Gastrocnemius medialis (tissue), 4 donors: ENCODE measurements around the gene LAMC2. TPM values are rescaled to one million over a fixed set of nuclear protein-coding genes. Genes with fewer than 3 reads are reported as not detected.

Source experiments
- ATAC-seq, 2 donors: fragments of 150-250 bp; one replicate each; pipeline ENCODE4 v1.9.1; 2016
- DNase-seq, 2 donors: peaks; one replicate each; pipeline ENCODE4 v3.0.0-alpha.2; 2019
- H3K27ac ChIP-seq, 4 donors: fragments of 200-600 bp; sonication (generic); 1 replicate in 1 of 4; 2 replicates in 3 of 4; pipeline ENCODE4 v1.5.1; 2016 to 2018; ENCODE audit warnings: mild to moderate bottlenecking in 2 of 4, moderate library complexity in 1 of 4
- H3K27me3 ChIP-seq, 3 donors: fragments of 200-600 bp; sonication (generic) in 2 of 3; 1 replicate in 1 of 3; 2 replicates in 2 of 3; pipeline versions ENCODE4 v1.5.1 to v1.6.0; 2016 to 2019; ENCODE audit warnings: mild to moderate bottlenecking in 1 of 3, moderate library complexity in 1 of 3
- H3K36me3 ChIP-seq, 2 donors: fragments of 200-600 bp; sonication (generic) in 1 of 2; one replicate each; pipeline ENCODE4 v1.5.1; 2017 to 2018
- H3K4me1 ChIP-seq, 2 donors: fragments of 200-600 bp; sonication (generic) in 1 of 2; one replicate each; pipeline ENCODE4 v1.5.1; 2016 to 2017; ENCODE audit warnings: mild to moderate bottlenecking in 2 of 2
- H3K4me3 ChIP-seq, 4 donors: fragments of 200-600 bp; sonication (generic) in 3 of 4; 1 replicate in 1 of 4; 2 replicates in 3 of 4; pipeline ENCODE4 v1.5.1; 2016 to 2019; ENCODE audit warnings: mild to moderate bottlenecking in 2 of 4
- H3K9me3 ChIP-seq, 3 donors: fragments of 200-600 bp; sonication (generic) in 2 of 3; 1 replicate in 1 of 3; 2 replicates in 2 of 3; pipeline ENCODE4 v1.5.1; 2016 to 2019
- CTCF ChIP-seq, 5 experiments: fragments of 450-650 bp in 3 of 5; fragments of 200-600 bp in 2 of 5; sonication (generic) in 2 of 5; IDR thresholded peaks in 4 of 5; conservative IDR thresholded peaks in 1 of 5; 1 replicate in 4 of 5; 2 replicates in 1 of 5; pipeline ENCODE4 v1.5.1; 2016 to 2019; ENCODE audit warnings: antibody characterized with exemption in 5 of 5, mild to moderate bottlenecking in 3 of 5, moderate library complexity in 3 of 5
- POLR2A ChIP-seq, 2 donors: fragments of 450-650 bp; IDR thresholded peaks; one replicate each; pipeline ENCODE4 v1.6.1; 2017; ENCODE audit warnings: antibody characterized with exemption in 2 of 2, mild to moderate bottlenecking in 2 of 2, moderate library complexity in 2 of 2
- in situ Hi-C, 4 donors: fragments of 200-750 bp; cut with MboI; loops; one replicate each; pipeline versions ENCODE4 v1.15.0 to v1.8.0; 2017; ENCODE audit warnings: low sequenced_read_pairs in 4 of 4
- intact Hi-C: fragments of 100-400 bp; cut with DNase I; formaldehyde crosslinking; loops from one replicate; pipeline ENCODE4 v1.15.1; 2023; ENCODE audit warnings: low total_unique reads
- total RNA-seq, 4 donors: library from RNA; depleted of rRNA; stranded (reverse); fragments of >200 nt; gene quantifications; one replicate each; pipeline versions ENCODE4 v1.1.0 to v1.2.3, GENCODE V29; 2016

LAMC2 gene
- total RNA-seq, 4 donors from 2014 or later = 0.78 to 1.8 (median 1.4) TPM

GRCh38 chr1:183247484-183247883, 61.4 kb downstream of the LAMC2 start:
- in situ Hi-C loops = loop anchor here in 2 of 4 donors (25.0 kb wide), 1 partner anchor 285 kb away; the partner anchor contains the start of gene SHCBP1L (in 2 of the 2)

GRCh38 chr1:183247931-183248330, 61.9 kb downstream of the LAMC2 start:
- Histone ChIP-seq H3K4me3 (no peak overlapping the region), H3K9me3 (no peaks in the 10 kb centered on the region), H3K4me1 (no peaks in the 10 kb centered on the region), H3K36me3 (no peaks in the 10 kb centered on the region), H3K27ac (no peak overlapping the region), H3K27me3 (no peaks in the 10 kb centered on the region)
- DNase-seq (no peak), ATAC-seq (no peak)
- in situ Hi-C loops = loop anchor here in 2 of 4 donors (25.0 kb wide), 1 partner anchor 286 kb away; the partner anchor contains the start of gene SHCBP1L (in 2 of the 2)
- TF ChIP-seq CTCF (IDR thresholded peaks at IDR 0.05 in 4 of 5, conservative IDR thresholded peaks at IDR 0.05 in 1 of 5) = no peak
- TF ChIP-seq POLR2A (IDR thresholded peaks at IDR 0.05) = no peak
- intact Hi-C loops = no loop called here

More at GRCh38 chr1:183247484-183247883, 61.4 kb downstream of the LAMC2 start:
- Histone ChIP-seq H3K9me3 (no peaks in the 10 kb centered on the region), H3K4me1 (no peaks in the 10 kb centered on the region), H3K36me3 (no peaks in the 10 kb centered on the region), H3K4me3 (no peak overlapping the region), H3K27me3 (no peaks in the 10 kb centered on the region), H3K27ac (no peak overlapping the region)
- intact Hi-C loops = no loop called here
- ATAC-seq (no peak), DNase-seq (no peak)
- TF ChIP-seq CTCF (IDR thresholded peaks at IDR 0.05 in 4 of 5, conservative IDR thresholded peaks at IDR 0.05 in 1 of 5) (no peak), POLR2A (IDR thresholded peaks at IDR 0.05) (no peak)

- H3K4me3 ChIP-seq = no peak overlapping the region
- intact Hi-C loops = no loop called here
- no peak for ATAC-seq
- in situ Hi-C loops = loop anchor here in 2 of 4 donors (25.0 kb wide), 1 partner anchor 287 kb away; the partner anchor contains the start of gene SHCBP1L (in 2 of the 2)
- H3K4me1 ChIP-seq = no peaks in the 10 kb centered on the region
- no peaks in the 10 kb centered on the region for H3K9me3 ChIP-seq
- DNase-seq = no peak
- no peak for TF ChIP-seq CTCF (IDR thresholded peaks at IDR 0.05 in 4 of 5, conservative IDR thresholded peaks at IDR 0.05 in 1 of 5)
- no peak for TF ChIP-seq POLR2A (IDR thresholded peaks at IDR 0.05)
- H3K27me3 ChIP-seq = no peaks in the 10 kb centered on the region
- H3K27ac ChIP-seq = no peak overlapping the region
- no peaks in the 10 kb centered on the region for H3K36me3 ChIP-seq
Measured at GRCh38 chr1:183248989-183249691, 63.1 kb downstream of the LAMC2 start.

GRCh38 chr1:183249941-183250452, 63.9 kb downstream of the LAMC2 start:
- no peaks in the 10 kb centered on the region for H3K27me3 ChIP-seq
- TF ChIP-seq CTCF (IDR thresholded peaks at IDR 0.05 in 4 of 5, conservative IDR thresholded peaks at IDR 0.05 in 1 of 5) = no peak
- TF ChIP-seq POLR2A (IDR thresholded peaks at IDR 0.05) = no peak
- H3K4me1 ChIP-seq = no peaks in the 10 kb centered on the region
- no peaks in the 10 kb centered on the region for H3K9me3 ChIP-seq
- no peak overlapping the region for H3K27ac ChIP-seq
- DNase-seq (no peak), ATAC-seq (no peak)
- in situ Hi-C loops (loop anchor here in 2 of 4 donors (25.0 kb wide), 1 partner anchor 288 kb away; the partner anchor contains the start of gene SHCBP1L (in 2 of the 2)), intact Hi-C loops (no loop called here)
- no peaks in the 10 kb centered on the region for H3K36me3 ChIP-seq
- no peak overlapping the region for H3K4me3 ChIP-seq
